Stimulated activated CD8-positive, alpha-beta memory T cell treated with anti-CD3 and anti-CD28 coated beads, Interleukin-7, amount 100 ng/mL, for 4 hours (primary cell): ENCODE measurements around the gene RND2.

Source experiments
- DNase-seq, 2 donors: peaks; one replicate each; pipeline ENCODE4 v3.0.0-alpha.2; 2020; ENCODE audit warnings: low read depth in 2 of 2

The RND2 gene

DNA sequence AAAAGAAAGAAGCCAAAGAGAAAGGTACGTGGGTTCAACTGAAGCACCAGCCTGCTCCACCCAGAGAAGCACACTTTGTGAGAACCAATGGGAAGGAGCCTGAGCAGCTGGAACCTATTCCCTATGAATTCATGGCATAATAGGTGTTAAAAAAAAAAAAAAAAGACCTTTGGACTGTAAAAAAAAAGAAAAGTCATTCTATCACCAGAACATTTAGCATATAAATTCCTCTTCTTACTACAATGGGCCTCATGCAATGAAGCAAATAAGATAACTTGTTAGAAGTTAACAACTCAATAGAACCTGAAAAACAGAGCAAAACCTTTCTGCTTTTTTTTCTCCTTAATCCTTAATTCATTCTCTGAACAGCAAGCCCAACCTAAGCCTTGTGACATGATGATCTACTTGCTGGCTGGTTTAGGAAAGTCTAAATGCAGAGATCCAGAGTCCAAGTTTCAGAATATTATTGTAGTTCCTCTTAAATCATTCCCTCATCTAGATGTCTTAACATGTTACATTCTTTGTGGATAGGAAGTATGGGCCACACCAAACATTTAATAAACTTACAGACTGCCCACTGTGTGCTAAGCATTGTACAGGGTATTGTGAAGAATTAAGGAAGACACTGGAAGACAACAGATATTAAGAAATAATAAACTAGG, 54.7 kb downstream of the RND2 start:
- no peak for DNase-seq
